Mesendoderm (in vitro differentiated cells): ENCODE data around the gene MEIS1.

Experiments
- DNase-seq: peaks from one replicate; pipeline ENCODE4 v3.0.0; 2013
- H2AK5ac ChIP-seq: 2 replicates; pipeline ENCODE4 v1.6.1; 2013; ENCODE audit warnings: low read length, inconsistent platforms
- H2BK120ac ChIP-seq: 2 replicates; pipeline ENCODE4 v1.6.1; 2013; ENCODE audit warnings: low read depth, mild to moderate bottlenecking, low read length, moderate library complexity, mixed read lengths
- H2BK15ac ChIP-seq: replicated peaks from 2 replicates; pipeline ENCODE4 v1.6.1; 2013; ENCODE audit warnings: low read depth, mild to moderate bottlenecking, moderate library complexity
- H2BK5ac ChIP-seq: 2 replicates; pipeline ENCODE4 v1.6.1; 2013; ENCODE audit warnings: low read length, inconsistent platforms
- H3K18ac ChIP-seq: 2 replicates; pipeline ENCODE4 v1.6.1; 2013; ENCODE audit warnings: mild to moderate bottlenecking, low read length, mixed read lengths
- H3K23ac ChIP-seq: one replicate; pipeline ENCODE4 v1.6.1; 2013; ENCODE audit warnings: low read length
- H3K27ac ChIP-seq: 2 replicates; pipeline ENCODE4 v1.5.1; 2013; ENCODE audit warnings: low read depth, mild to moderate bottlenecking, inconsistent platforms, low read length, moderate library complexity
- H3K27me3 ChIP-seq: 2 replicates; pipeline ENCODE4 v1.6.1; 2013; ENCODE audit warnings: low read length, control low read depth, mild to moderate bottlenecking, inconsistent platforms; ENCODE audit not compliant: insufficient read depth, poor library complexity
- H3K36me3 ChIP-seq: 2 replicates; pipeline ENCODE4 v1.6.1; 2013; ENCODE audit warnings: low read length, inconsistent platforms; ENCODE audit not compliant: control insufficient read depth, insufficient read depth
- H3K4ac ChIP-seq: one replicate; pipeline ENCODE4 v1.6.1; 2013; ENCODE audit warnings: low read depth, mild to moderate bottlenecking, low read length, moderate library complexity
- H3K4me1 ChIP-seq: 2 replicates; pipeline ENCODE4 v1.6.1; 2013; ENCODE audit warnings: low read depth, low read length, inconsistent platforms; ENCODE audit not compliant: control insufficient read depth
- H3K4me2 ChIP-seq: 2 replicates; pipeline ENCODE4 v1.6.1; 2013; ENCODE audit warnings: low read length
- H3K4me3 ChIP-seq: 2 replicates; pipeline ENCODE4 v1.5.1; 2013; ENCODE audit warnings: mild to moderate bottlenecking, low read length
- H3K56ac ChIP-seq: one replicate; pipeline ENCODE4 v1.6.1; 2013; ENCODE audit warnings: low read length
- H3K79me1 ChIP-seq: 2 replicates; pipeline ENCODE4 v1.6.1; 2013; ENCODE audit warnings: low read length, inconsistent platforms
- H3K79me2 ChIP-seq: 2 replicates; pipeline ENCODE4 v1.6.1; 2013; ENCODE audit warnings: mild to moderate bottlenecking, low read length; ENCODE audit not compliant: control insufficient read depth, insufficient read depth
- H3K9ac ChIP-seq: 2 replicates; pipeline ENCODE4 v1.6.1; 2013; ENCODE audit warnings: low read length, inconsistent platforms
- H4K5ac ChIP-seq: one replicate; pipeline ENCODE4 v1.6.1; 2013; ENCODE audit warnings: low read length
- H4K8ac ChIP-seq: one replicate; pipeline ENCODE4 v1.6.1; 2013; ENCODE audit warnings: low read depth, mild to moderate bottlenecking, control low read depth, low read length, moderate library complexity
- WGBS: extraction: QIAGEN DNeasy Blood & Tissue Kit; methylation state at CpG from one replicate; pipeline ENCODE4 v1.1.7; 2013; ENCODE audit warnings: low lambda C conversion rate, missing lambda C conversion rate; ENCODE audit not compliant: insufficient coverage; ENCODE audit errors: extremely low coverage; 5-methylcytosine and 5-hydroxymethylcytosine counted together

Gene MEIS1

DNA sequence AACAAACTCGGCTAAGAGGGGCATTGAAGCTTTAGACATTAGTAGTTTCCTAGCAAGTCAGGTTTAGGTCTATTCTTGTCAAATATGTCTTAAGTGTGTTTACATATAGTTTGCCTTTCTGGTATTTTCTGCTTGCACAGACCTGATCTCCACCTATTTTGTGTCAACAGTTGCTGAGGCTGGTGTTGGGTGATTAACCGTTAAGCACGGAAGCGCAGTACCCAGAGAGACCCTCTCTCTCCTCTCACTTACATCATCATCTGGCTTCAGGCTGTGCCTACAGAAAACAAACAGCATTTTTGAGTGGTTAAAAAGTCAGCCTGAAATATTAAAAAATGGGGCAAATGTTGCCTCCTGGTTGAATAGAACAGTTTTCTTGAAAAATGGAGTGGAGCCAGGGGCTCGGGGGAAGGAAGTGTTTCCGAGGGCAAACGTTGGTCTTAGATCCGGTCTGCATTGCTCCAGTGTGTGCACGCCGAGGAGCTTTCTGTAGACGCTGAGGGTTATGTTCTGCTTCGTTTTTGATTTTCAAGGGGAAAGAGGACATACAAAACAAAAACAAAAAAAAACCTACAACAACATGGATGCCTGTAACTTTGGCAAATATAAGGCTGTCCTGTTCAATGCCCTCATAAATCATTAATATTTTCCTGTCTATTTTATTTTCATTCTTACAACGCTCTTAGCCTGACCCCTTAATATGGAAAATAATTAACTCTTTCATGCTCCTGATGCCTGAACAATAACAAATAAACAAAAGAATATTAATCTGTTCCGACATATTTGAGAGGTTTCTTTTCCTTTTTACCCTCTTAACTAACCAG, 120.8 kb downstream of the MEIS1 start:
- H2BK15ac ChIP-seq: no peak overlapping the region
- no peaks in the 10 kb centered on the region for H3K4me1 ChIP-seq
- H3K4me3 ChIP-seq: no peak overlapping the region
- no peaks in the 10 kb centered on the region for H3K79me1 ChIP-seq
- H3K36me3 ChIP-seq: no peaks in the 10 kb centered on the region
- H3K79me2 ChIP-seq: no peaks in the 10 kb centered on the region
- no peak overlapping the region for H3K4me2 ChIP-seq
- H3K23ac ChIP-seq: no peak overlapping the region
- H4K8ac ChIP-seq: no peak overlapping the region
- no peaks in the 10 kb centered on the region for H3K27me3 ChIP-seq
- no peak overlapping the region for H3K27ac ChIP-seq
- H4K5ac ChIP-seq: no peak overlapping the region
- no peak overlapping the region for H2BK120ac ChIP-seq
- no peak for DNase-seq
- no peak overlapping the region for H3K9ac ChIP-seq
- no peak overlapping the region for H2AK5ac ChIP-seq
- no peak overlapping the region for H3K4ac ChIP-seq
- no peak overlapping the region for H3K56ac ChIP-seq
- H3K18ac ChIP-seq: no peak overlapping the region
- H2BK5ac ChIP-seq: no peak overlapping the region
- no CpG with 5 or more reads among the region's 14 CpGs for WGBS

DNA sequence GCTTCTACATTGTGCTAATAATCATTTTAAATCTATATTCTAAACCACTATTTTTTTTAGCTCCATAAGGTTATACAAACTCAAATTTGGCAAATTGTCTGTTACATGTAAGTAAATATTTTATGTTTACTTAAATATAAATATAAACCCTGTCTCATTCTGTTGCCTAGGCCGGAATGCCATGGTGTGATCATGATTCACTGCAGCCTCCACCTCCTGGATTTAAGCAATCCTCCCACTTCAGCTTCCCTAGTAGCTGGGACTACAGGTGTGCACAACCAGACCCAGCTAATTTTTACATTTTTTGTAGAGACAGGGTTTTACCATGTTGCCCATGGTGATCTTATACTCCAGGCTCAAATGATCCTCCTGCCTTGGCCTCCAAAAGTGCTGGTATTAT, 124.7 kb downstream of the MEIS1 start:
- H3K4me1 ChIP-seq: no peaks in the 10 kb centered on the region
- no peak overlapping the region for H3K18ac ChIP-seq
- H3K4ac ChIP-seq: no peak overlapping the region
- H3K79me2 ChIP-seq: no peaks in the 10 kb centered on the region
- no peak for DNase-seq
- H3K9ac ChIP-seq: no peak overlapping the region
- no peaks in the 10 kb centered on the region for H3K36me3 ChIP-seq
- H3K56ac ChIP-seq: no peak overlapping the region
- WGBS: no CpG with 5 or more reads among the region's 1 CpG
- no peak overlapping the region for H3K4me2 ChIP-seq
- no peak overlapping the region for H3K4me3 ChIP-seq
- H4K8ac ChIP-seq: no peak overlapping the region
- no peak overlapping the region for H2BK15ac ChIP-seq
- no peaks in the 10 kb centered on the region for H3K27me3 ChIP-seq
- no peak overlapping the region for H3K23ac ChIP-seq
- no peaks in the 10 kb centered on the region for H3K79me1 ChIP-seq
- H2BK120ac ChIP-seq: no peak overlapping the region
- H2BK5ac ChIP-seq: no peak overlapping the region
- H2AK5ac ChIP-seq: no peak overlapping the region
- H3K27ac ChIP-seq: no peak overlapping the region
- no peak overlapping the region for H4K5ac ChIP-seq

DNA sequence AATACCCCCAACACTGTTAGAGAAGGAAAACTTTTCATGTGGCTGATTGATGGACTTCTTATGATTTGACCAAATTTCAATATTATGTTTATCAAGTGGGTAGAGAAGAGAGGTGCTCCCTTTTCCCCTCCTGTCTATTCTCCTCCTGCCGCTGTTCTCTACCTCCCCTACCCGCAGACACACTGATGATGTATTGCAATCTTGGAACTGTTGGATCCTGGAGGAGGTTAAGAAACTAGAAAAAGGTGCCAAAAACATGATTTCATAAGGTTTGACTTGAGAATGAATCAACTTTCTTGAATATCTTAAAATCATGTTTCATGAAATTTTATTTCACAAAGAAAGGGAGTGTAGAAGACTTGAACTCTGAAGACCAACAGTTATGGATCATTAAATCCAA, 125.8 kb downstream of the MEIS1 start:
- Histone ChIP-seq H2AK5ac (no peak overlapping the region), H3K27ac (no peak overlapping the region), H3K18ac (no peak overlapping the region), H3K27me3 (no peaks in the 10 kb centered on the region), H3K9ac (no peak overlapping the region), H3K56ac (no peak overlapping the region), H2BK120ac (no peak overlapping the region), H3K79me1 (no peaks in the 10 kb centered on the region), H4K5ac (no peak overlapping the region), H3K79me2 (no peaks in the 10 kb centered on the region), H3K4me3 (no peak overlapping the region), H3K36me3 (no peaks in the 10 kb centered on the region), H4K8ac (no peak overlapping the region), H2BK15ac (no peak overlapping the region), H3K23ac (no peak overlapping the region), H3K4me1 (no peaks in the 10 kb centered on the region), H3K4me2 (no peak overlapping the region), H2BK5ac (no peak overlapping the region), H3K4ac (no peak overlapping the region)
- WGBS: no CpG with 5 or more reads among the region's 2 CpGs
- no peak for DNase-seq

DNA sequence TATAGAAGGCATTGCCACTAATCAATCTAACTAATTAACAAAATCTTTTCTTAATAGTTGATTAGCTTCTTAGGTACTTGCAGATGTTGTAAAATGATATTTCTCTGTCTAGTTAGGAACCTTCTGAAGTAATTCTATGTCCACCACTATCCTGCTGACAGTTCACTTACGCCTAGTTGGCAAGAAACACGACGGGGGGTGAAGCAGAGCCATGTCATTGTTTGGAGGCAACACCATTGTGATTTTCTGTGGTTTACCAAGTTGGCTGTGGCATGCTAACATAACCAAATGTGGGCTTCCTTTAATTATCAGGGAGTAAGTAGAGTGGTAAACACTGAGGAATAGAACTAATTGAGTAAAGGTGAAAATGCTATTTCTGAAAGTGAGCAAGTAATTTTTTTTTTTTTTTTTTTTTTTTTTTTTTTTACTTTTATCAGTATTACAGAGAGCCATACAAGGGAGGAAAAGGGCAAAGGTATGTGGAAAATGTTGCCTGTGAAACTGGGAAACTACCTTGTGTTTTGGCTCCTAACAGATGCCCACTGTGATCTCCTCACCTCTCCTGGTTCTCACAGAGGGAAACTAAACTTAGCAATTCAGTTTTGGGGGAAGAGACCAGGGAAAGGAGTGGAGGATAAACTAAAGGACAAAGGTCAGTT, 126.8 kb downstream of the MEIS1 start:
- peak; percentile 84 for DNase-seq
- no peak overlapping the region for H3K23ac ChIP-seq
- H3K27me3 ChIP-seq: no peaks in the 10 kb centered on the region
- no peaks in the 10 kb centered on the region for H3K79me1 ChIP-seq
- H3K4me3 ChIP-seq: no peak overlapping the region
- H3K4me2 ChIP-seq: no peak overlapping the region
- H3K56ac ChIP-seq: no peak overlapping the region
- no peak overlapping the region for H2BK15ac ChIP-seq
- no peaks in the 10 kb centered on the region for H3K36me3 ChIP-seq
- H3K9ac ChIP-seq: no peak overlapping the region
- H3K4me1 ChIP-seq: no peaks in the 10 kb centered on the region
- no peak overlapping the region for H3K18ac ChIP-seq
- no CpG with 5 or more reads among the region's 3 CpGs for WGBS
- H3K4ac ChIP-seq: no peak overlapping the region
- no peaks in the 10 kb centered on the region for H3K79me2 ChIP-seq
- no peak overlapping the region for H2BK5ac ChIP-seq
- no peak overlapping the region for H2BK120ac ChIP-seq
- H3K27ac ChIP-seq: no peak overlapping the region
- H2AK5ac ChIP-seq: no peak overlapping the region
- no peak overlapping the region for H4K8ac ChIP-seq
- H4K5ac ChIP-seq: no peak overlapping the region

DNA sequence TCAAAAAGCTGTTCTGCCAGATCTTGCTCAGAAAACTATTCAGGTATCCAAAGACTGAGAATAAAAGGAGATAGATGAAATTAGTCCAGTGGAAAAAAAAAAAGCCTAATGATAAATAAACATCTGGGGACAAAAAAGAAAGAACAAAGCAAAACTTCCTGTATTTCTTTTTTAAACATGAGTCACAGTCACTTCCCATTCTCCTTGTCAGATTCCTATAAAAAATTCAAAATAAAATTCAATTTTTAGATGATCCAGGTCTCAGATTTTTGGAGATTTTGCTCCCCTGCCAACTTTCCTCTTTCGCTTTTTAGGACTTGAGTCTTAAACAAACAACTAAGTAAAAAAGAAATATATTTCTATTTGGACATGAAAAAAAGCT, 127.4 kb downstream of the MEIS1 start:
- no peak overlapping the region for H4K8ac ChIP-seq
- H3K27ac ChIP-seq: no peak overlapping the region
- H2AK5ac ChIP-seq: no peak overlapping the region
- H2BK5ac ChIP-seq: no peak overlapping the region
- H3K79me2 ChIP-seq: no peaks in the 10 kb centered on the region
- H3K4me2 ChIP-seq: no peak overlapping the region
- DNase-seq: no peak
- H3K4me3 ChIP-seq: no peak overlapping the region
- H3K4ac ChIP-seq: no peak overlapping the region
- H4K5ac ChIP-seq: no peak overlapping the region
- no peak overlapping the region for H3K23ac ChIP-seq
- no peaks in the 10 kb centered on the region for H3K79me1 ChIP-seq
- no CpG with 5 or more reads among the region's 1 CpG for WGBS
- H3K9ac ChIP-seq: no peak overlapping the region
- no peak overlapping the region for H2BK120ac ChIP-seq
- no peaks in the 10 kb centered on the region for H3K4me1 ChIP-seq
- no peak overlapping the region for H3K18ac ChIP-seq
- H2BK15ac ChIP-seq: no peak overlapping the region
- no peaks in the 10 kb centered on the region for H3K36me3 ChIP-seq
- H3K56ac ChIP-seq: no peak overlapping the region
- H3K27me3 ChIP-seq: no peaks in the 10 kb centered on the region
